ENCODE measurements around the gene PRMT5.

- TF ChIP-seq, protein P1, sequence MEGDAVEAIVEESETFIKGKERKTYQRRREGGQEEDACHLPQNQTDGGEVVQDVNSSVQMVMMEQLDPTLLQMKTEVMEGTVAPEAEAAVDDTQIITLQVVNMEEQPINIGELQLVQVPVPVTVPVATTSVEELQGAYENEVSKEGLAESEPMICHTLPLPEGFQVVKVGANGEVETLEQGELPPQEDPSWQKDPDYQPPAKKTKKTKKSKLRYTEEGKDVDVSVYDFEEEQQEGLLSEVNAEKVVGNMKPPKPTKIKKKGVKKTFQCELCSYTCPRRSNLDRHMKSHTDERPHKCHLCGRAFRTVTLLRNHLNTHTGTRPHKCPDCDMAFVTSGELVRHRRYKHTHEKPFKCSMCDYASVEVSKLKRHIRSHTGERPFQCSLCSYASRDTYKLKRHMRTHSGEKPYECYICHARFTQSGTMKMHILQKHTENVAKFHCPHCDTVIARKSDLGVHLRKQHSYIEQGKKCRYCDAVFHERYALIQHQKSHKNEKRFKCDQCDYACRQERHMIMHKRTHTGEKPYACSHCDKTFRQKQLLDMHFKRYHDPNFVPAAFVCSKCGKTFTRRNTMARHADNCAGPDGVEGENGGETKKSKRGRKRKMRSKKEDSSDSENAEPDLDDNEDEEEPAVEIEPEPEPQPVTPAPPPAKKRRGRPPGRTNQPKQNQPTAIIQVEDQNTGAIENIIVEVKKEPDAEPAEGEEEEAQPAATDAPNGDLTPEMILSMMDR (IDR thresholded peaks at IDR 0.05) = no peak
- no peak for TF ChIP-seq POLR2A (IDR thresholded peaks at IDR 0.05)
Measured at GRCh38 chr14:22935156-22935555, 6.0 kb upstream of the PRMT5 start.
